Spleen (tissue), 11 donors: ENCODE measurements around the gene CACNA2D4. TPM values are rescaled to one million over a fixed set of nuclear protein-coding genes. Genes with fewer than 3 reads are reported as not detected.

Experiments used
- DNase-seq: peaks from one replicate; pipeline ENCODE4 v3.0.0-alpha.2; 2020
- H3K27ac ChIP-seq, 8 donors: fragments of 200-600 bp; sonication (generic) in 7 of 8; 1 replicate in 4 of 8; 2 replicates in 4 of 8; pipeline versions ENCODE4 v1.5.0 to v1.8.0; 2016 to 2021; ENCODE audit warnings: inconsistent platforms in 4 of 8, mild to moderate bottlenecking in 4 of 8, moderate library complexity in 1 of 8
- H3K27me3 ChIP-seq, 7 donors: fragments of 200-600 bp; sonication (generic) in 6 of 7; replicated peaks in 1 of 7; 1 replicate in 4 of 7; 2 replicates in 3 of 7; pipeline versions ENCODE4 v1.5.0 to v1.8.0; 2016 to 2021; ENCODE audit warnings: inconsistent platforms in 3 of 7, mild to moderate bottlenecking in 1 of 7
- H3K36me3 ChIP-seq, 6 donors: fragments of 200-600 bp; sonication (generic) in 5 of 6; 1 replicate in 4 of 6; 2 replicates in 2 of 6; pipeline versions ENCODE4 v1.5.0 to v1.8.0; 2016 to 2021; ENCODE audit warnings: inconsistent platforms in 2 of 6
- H3K4me1 ChIP-seq, 6 donors: fragments of 200-600 bp; sonication (generic) in 5 of 6; 1 replicate in 3 of 6; 2 replicates in 3 of 6; pipeline versions ENCODE4 v1.5.0 to v1.8.0; 2016 to 2021; ENCODE audit warnings: inconsistent platforms in 3 of 6
- H3K4me3 ChIP-seq, 8 donors: fragments of 200-600 bp; sonication (generic) in 7 of 8; 1 replicate in 4 of 8; 2 replicates in 4 of 8; pipeline versions ENCODE4 v1.5.0 to v1.8.0; 2016 to 2021; ENCODE audit warnings: inconsistent platforms in 4 of 8, mild to moderate bottlenecking in 4 of 8, moderate library complexity in 2 of 8
- H3K9me3 ChIP-seq, 8 donors: fragments of 200-600 bp; sonication (generic) in 7 of 8; 1 replicate in 4 of 8; 2 replicates in 4 of 8; pipeline versions ENCODE4 v1.5.0 to v1.8.0; 2016 to 2021; ENCODE audit warnings: inconsistent platforms in 4 of 8
- POLR2A ChIP-seq, 3 donors: fragments of 450-650 bp; IDR thresholded peaks; one replicate each; pipeline ENCODE4 v1.5.1; 2017; ENCODE audit warnings: antibody characterized with exemption in 3 of 3, mild to moderate bottlenecking in 1 of 3
- POLR2AphosphoS5 ChIP-seq, 3 donors: sonication (generic); formaldehyde crosslinking; IDR thresholded peaks; one replicate each; pipeline ENCODE4 v1.5.1; 2017; ENCODE audit warnings: antibody characterized with exemption in 3 of 3
- WGBS, 5 donors: extraction: QIAGEN DNeasy Blood & Tissue Kit in 3 of 5; methylation state at CpG; one replicate each; pipeline versions ENCODE4 v1.1.5 to v1.1.7; 2013 to 2018; 5-methylcytosine and 5-hydroxymethylcytosine counted together
- intact Hi-C: fragments of 100-400 bp; cut with DNase I; formaldehyde crosslinking; loops from one replicate; pipeline ENCODE4 v1.15.0; 2023; ENCODE audit warnings: low total_unique reads
- polyA plus RNA-seq, 3 donors: library from polyadenylated mRNA; stranded (reverse); fragments of 200-250 nt; gene quantifications; one replicate each; pipeline ENCODE4 v1.2.1, GENCODE V29; 2013
- total RNA-seq, 7 donors: library from RNA; depleted of rRNA in 3 of 7; stranded (reverse); fragments of >200 nt in 3 of 7; fragmentation: NEBNext Ultra II Directional in 4 of 7; extraction: Animal tissue kit (Norgen Biotek cat#: 25700) in 4 of 7; gene quantifications; one replicate each; pipeline versions ENCODE4 v1.1.0 to v1.2.1, GENCODE V29; 2016 to 2021
- TF ChIP-seq, protein P1 (sequence below), 11 experiments: fragments of 200-600 bp in 7 of 11; fragments of 450-650 bp in 4 of 11; sonication (generic) in 4 of 11; IDR thresholded peaks in 8 of 11; conservative IDR thresholded peaks in 3 of 11; 1 replicate in 7 of 11; 2 replicates in 4 of 11; pipeline versions ENCODE4 v1.4.0 to v1.8.0; 2016 to 2021; ENCODE audit warnings: antibody characterized with exemption in 11 of 11, inconsistent platforms in 4 of 11, mild to moderate bottlenecking in 1 of 11
- donor health status: healthy with polysubstance abuse.
- donor health status: DM: no; HTN: no; CAD: no; lungs with moderate emphysema.
- donor health status: DM: no; HTN: no; CAD: no.
- donor health status: Bipolar disorder and iron deficiency.
- donor health status: healthy.
- donor health status: DM: no; HTN: no; CAD: no.
- donor health status: DM: yes; HTN: yes; CAD: no.

Gene CACNA2D4
- total and polyA plus RNA-seq, 10 donors = 3.3 to 11.8 (median 7.0) TPM

DNA sequence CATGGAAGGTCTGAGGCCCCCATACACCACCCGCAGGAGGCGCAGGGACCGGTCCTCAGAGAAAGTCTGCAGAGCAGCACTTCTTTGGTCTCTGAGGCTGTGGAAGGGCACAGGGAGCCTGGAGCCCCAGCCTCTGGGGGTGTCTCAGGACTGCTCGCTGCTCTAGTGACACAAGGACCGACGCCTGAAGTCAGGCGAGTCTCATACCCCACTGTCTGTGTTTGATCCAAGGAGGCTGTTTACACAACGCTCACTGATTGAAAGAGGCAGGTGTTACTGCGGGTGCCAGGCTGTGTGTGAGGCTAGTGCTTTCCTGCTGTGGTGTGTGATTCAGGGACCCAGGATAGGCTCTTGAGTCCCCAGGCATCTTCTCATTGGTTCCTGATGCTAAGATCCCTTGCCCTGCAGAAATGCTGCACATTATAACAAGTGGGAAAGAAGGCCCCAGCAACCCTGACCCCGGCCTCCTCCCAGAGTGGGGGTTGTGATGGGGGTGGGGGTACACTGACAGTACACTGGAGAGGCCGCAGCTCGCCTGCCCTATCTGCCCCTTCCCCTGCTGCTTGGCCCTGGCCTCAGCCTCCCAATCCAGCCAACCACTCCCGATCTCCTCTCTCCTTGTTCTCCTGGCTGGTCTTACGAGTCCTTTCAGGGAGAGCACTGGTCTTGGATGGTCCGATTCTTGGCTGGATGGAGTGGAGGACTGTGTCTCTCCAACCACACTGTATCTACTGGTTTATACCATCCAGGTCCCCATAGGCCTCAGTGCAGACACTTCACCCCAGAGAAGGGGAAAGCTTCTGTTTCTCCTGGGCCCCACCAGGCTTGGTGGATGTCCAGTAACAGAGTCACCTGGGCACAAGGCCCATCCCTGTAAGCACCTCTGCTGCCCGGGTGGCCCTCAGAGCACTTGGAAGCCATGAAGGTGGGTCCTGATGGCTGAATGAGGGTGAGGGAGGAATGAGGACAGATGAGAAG lies 6.6 kb downstream of the CACNA2D4 start:
- Histone ChIP-seq H3K9me3 (peaks cover 0 to 12% (median 4%) of the 10 kb centered on the region in 8 donors), H3K36me3 (no peaks in the 10 kb centered on the region), H3K27me3 (peaks cover 0 to 23% (median 8%) of the 10 kb centered on the region in 7 donors), H3K4me1 (peaks cover 0 to 22% (median 0%) of the 10 kb centered on the region in 6 donors), H3K4me3 (no peak overlapping the region), H3K27ac (no peak overlapping the region)
- TF ChIP-seq POLR2AphosphoS5 (IDR thresholded peaks at IDR 0.05) (no peak), POLR2A (IDR thresholded peaks at IDR 0.05) (no peak)
- TF ChIP-seq, protein P1, sequence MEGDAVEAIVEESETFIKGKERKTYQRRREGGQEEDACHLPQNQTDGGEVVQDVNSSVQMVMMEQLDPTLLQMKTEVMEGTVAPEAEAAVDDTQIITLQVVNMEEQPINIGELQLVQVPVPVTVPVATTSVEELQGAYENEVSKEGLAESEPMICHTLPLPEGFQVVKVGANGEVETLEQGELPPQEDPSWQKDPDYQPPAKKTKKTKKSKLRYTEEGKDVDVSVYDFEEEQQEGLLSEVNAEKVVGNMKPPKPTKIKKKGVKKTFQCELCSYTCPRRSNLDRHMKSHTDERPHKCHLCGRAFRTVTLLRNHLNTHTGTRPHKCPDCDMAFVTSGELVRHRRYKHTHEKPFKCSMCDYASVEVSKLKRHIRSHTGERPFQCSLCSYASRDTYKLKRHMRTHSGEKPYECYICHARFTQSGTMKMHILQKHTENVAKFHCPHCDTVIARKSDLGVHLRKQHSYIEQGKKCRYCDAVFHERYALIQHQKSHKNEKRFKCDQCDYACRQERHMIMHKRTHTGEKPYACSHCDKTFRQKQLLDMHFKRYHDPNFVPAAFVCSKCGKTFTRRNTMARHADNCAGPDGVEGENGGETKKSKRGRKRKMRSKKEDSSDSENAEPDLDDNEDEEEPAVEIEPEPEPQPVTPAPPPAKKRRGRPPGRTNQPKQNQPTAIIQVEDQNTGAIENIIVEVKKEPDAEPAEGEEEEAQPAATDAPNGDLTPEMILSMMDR (IDR thresholded peaks at IDR 0.05 in 8 of 11, conservative IDR thresholded peaks at IDR 0.05 in 3 of 11) = no peak
- 78 to 94% (median 93%) methylated on average over 7 to 16 of the region's 16 CpGs for WGBS, 5 donors
- intact Hi-C loops = no loop called here
- peak; percentile 65 for DNase-seq

DNA sequence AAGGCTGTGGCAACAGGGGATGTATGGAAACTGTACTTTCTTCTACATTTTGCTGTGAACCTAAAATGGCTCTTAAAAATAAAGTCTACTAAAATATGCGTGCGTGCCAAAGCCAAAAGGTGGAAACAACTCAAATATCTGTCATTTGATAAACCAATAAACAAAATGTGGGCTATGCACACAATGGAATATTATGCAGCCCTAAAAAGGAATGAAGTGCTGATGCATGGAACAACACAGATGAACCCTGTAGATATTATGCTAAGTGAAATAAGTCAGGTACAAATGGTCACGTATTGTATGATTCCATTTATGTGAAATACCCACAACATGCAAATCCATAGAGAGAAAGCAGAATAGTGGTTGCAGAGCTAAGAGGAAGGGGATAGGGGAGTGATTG lies 8.0 kb downstream of the CACNA2D4 start:
- Histone ChIP-seq H3K27ac (no peak overlapping the region), H3K9me3 (peaks cover 0 to 25% (median 18%) of the 10 kb centered on the region in 8 donors), H3K36me3 (no peaks in the 10 kb centered on the region), H3K4me3 (no peak overlapping the region), H3K27me3 (peaks cover 0 to 23% (median 8%) of the 10 kb centered on the region in 7 donors), H3K4me1 (peaks cover 0 to 9% (median 0%) of the 10 kb centered on the region in 6 donors)
- no peak for TF ChIP-seq POLR2A (IDR thresholded peaks at IDR 0.05)
- 83 to 96% (median 91%) methylated on average over 3 of the region's 3 CpGs for WGBS, 5 donors
- intact Hi-C loops = no loop called here
- no peak for DNase-seq

DNA sequence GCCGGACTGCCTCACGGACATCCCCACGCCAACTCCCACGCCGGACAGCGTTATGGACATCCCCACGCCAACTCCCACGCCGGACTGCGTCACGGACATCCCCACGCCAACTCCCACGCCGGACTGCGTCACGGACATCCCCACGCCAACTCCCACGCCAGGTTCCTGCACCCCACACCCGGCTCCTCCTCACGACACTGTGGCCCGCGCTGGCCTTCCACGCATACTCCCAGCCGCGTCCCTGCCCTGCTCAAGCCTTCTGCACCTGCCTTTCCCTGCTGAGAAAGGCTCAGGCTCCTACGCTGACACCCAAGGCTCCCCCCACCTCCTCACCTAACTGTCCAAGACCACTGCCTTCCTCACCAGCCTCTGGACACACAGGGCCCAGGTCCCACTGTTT lies 9.7 kb downstream of the CACNA2D4 start:
- H3K4me1 ChIP-seq = peaks cover 0 to 8% (median 0%) of the 10 kb centered on the region in 6 donors
- H3K27ac ChIP-seq = no peak overlapping the region
- H3K27me3 ChIP-seq = peaks cover 0 to 23% (median 8%) of the 10 kb centered on the region in 7 donors
- WGBS, 5 donors = 86 to 97% (median 96%) methylated on average over 17 to 26 of the region's 26 CpGs
- TF ChIP-seq POLR2AphosphoS5 (IDR thresholded peaks at IDR 0.05) (no peak), POLR2A (IDR thresholded peaks at IDR 0.05) (no peak)
- TF ChIP-seq, protein P1 (IDR thresholded peaks at IDR 0.05 in 8 of 11, conservative IDR thresholded peaks at IDR 0.05 in 3 of 11) = no peak
- peaks cover 9 to 42% (median 35%) of the 10 kb centered on the region in 8 donors for H3K9me3 ChIP-seq
- no peak overlapping the region for H3K4me3 ChIP-seq
- no peak for DNase-seq
- no peaks in the 10 kb centered on the region for H3K36me3 ChIP-seq
- intact Hi-C loops = no loop called here

DNA sequence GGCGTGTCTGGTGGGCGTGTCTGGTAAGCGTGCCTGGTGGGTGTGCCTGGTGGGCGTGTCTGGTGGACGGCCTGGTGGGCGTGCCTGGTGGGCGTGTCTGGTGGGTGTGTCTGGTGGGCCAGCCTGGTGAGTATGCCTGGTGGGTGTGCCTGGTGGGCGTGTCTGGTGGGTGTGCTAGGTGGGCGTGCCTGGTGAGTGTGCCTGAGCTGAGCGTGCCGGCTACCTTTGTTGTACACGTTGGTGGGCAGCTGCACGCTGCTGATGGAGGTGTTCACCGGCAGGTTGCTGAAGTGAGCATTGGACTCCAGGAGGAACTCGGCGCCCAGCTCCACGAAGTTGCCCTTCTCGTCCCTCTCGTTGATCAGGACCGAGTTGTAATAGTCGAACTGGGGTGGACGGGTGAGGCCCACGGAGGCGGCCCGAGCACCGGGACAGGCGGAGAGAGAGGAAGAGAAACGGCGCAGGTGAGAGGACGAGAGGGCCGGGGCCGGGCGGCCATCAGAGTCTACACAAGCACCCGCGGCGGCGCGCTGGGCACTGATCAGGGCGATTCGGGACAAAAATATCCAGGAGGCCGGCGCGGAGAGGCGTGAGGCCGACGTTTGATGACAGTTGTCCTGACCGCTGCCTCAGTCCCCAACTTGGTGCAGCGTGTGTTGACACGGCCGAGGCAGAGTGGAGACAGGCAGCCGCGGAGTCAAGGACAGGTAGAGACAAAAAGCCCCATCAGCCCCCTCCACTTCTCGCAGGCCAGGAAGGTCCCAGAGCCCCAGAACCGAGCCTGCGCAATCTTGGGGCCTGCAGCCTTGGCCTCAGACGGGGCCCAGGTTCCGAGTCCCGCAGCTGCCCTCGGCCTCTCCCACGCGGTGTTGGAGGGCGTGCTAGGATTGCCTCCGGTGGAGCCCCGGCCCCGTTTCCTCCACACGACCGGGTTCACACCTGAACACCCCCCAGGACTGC lies 10.5 kb downstream of the CACNA2D4 start:
- intact Hi-C loops = no loop called here
- TF ChIP-seq, protein P1 (IDR thresholded peaks at IDR 0.05 in 8 of 11, conservative IDR thresholded peaks at IDR 0.05 in 3 of 11) = no peak
- TF ChIP-seq POLR2AphosphoS5 (IDR thresholded peaks at IDR 0.05) (no peak), POLR2A (IDR thresholded peaks at IDR 0.05) (no peak)
- WGBS, 5 donors = 34 to 52% (median 41%) methylated on average over 57 to 67 of the region's 67 CpGs
- Histone ChIP-seq H3K9me3 (peaks cover 9 to 51% (median 43%) of the 10 kb centered on the region in 8 donors), H3K4me1 (peaks cover 0 to 8% (median 0%) of the 10 kb centered on the region in 6 donors), H3K4me3 (peak overlapping the region in 1 of 8 donors; percentile 35), H3K27ac (no peak overlapping the region), H3K36me3 (no peaks in the 10 kb centered on the region), H3K27me3 (peaks cover 0 to 23% (median 8%) of the 10 kb centered on the region in 7 donors)
- DNase-seq = no peak
